ENCODE data around the gene STARD6.

DNA sequence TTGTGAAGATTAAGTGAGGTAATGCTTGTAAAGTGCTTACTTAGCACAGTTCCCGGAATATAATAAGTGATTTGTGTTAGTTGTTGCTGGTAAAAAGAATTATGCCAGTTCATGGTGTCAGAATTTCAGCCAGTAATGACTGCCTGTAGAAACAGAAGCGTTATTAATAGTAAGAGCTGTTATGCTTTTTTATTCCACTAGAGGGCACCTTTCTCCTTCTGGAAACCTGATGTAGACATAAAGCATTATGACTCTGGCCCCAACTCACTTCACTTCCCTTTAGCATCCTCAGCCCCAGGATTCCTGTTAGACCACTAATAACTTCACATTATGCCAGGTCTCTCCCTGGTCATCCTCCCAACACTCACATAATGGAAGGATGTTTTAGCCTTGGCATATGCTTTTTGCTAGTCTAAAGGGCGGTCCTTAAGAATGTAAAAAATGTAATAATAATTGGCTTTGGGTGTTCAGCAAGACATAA is 34.9 kb upstream of the STARD6 start:
- TF ChIP-seq, protein P1, sequence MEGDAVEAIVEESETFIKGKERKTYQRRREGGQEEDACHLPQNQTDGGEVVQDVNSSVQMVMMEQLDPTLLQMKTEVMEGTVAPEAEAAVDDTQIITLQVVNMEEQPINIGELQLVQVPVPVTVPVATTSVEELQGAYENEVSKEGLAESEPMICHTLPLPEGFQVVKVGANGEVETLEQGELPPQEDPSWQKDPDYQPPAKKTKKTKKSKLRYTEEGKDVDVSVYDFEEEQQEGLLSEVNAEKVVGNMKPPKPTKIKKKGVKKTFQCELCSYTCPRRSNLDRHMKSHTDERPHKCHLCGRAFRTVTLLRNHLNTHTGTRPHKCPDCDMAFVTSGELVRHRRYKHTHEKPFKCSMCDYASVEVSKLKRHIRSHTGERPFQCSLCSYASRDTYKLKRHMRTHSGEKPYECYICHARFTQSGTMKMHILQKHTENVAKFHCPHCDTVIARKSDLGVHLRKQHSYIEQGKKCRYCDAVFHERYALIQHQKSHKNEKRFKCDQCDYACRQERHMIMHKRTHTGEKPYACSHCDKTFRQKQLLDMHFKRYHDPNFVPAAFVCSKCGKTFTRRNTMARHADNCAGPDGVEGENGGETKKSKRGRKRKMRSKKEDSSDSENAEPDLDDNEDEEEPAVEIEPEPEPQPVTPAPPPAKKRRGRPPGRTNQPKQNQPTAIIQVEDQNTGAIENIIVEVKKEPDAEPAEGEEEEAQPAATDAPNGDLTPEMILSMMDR (conservative IDR thresholded peaks at IDR 0.05): peak; percentile 82
- no peak for TF ChIP-seq EZH2 (IDR thresholded peaks at IDR 0.05; ENCODE audit: low read depth)
